Stimulated activated memory B cell treated with anti-CD40 and anti-IgM and Interleukin-4, amounts not matched to agents 10 μg/mL and 1 μg/mL and 100 μg/mL, for 72 hours (primary cell): ENCODE measurements around the gene EIF2B2.

ENCODE experiments used
- ATAC-seq: fragments of 150-1000 bp; cut with Tn5 transposase; 2 replicates; pipeline ENCODE4 v1.10.0; 2021
- H3K27ac Mint-ChIP-seq: one replicate; pipeline ENCODE4 v1.8.0; 2022; ENCODE audit warnings: mild to moderate bottlenecking, mixed read lengths
- H3K27me3 Mint-ChIP-seq: one replicate; pipeline ENCODE4 v1.8.0; 2022; ENCODE audit warnings: mixed read lengths
- H3K36me3 Mint-ChIP-seq: one replicate; pipeline ENCODE4 v1.8.0; 2022; ENCODE audit warnings: mixed read lengths
- H3K4me1 Mint-ChIP-seq: one replicate; pipeline ENCODE4 v1.8.0; 2022; ENCODE audit warnings: mixed read lengths
- H3K4me3 Mint-ChIP-seq: one replicate; pipeline ENCODE4 v1.8.0; 2022; ENCODE audit warnings: mild to moderate bottlenecking, moderate library complexity, mixed read lengths
- H3K9me3 Mint-ChIP-seq: one replicate; pipeline ENCODE4 v1.8.0; 2022; ENCODE audit warnings: mixed read lengths

EIF2B2 gene

DNA sequence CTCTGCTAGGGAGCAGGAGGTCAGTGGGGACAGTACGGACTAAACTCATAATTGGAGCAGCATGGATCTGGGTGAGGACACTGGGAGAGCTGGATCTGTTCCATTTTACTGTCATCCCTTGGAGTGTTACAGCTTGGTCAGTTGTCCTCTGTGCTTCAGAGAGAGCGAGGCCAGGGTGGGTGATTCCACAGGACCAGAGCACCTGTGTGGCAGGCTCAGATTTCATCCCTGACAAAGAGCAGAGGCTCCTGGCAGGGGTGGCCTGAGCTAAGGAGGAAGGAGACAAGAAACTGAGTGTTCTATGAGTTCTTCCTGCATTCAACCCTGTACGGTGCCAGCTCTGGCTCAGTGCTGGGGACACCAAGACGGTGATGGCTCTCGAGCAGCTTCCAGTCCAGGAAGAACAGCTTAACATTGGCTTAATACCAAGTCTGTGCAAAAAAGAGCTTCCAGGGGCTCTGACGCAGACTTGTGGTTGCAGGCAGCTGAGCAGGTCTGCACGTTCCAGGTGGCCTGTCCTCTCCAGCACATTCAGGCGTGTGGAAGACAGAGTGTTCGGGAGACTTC, 38.9 kb upstream of the EIF2B2 start:
- H3K36me3 Mint-ChIP-seq: no peaks in the 10 kb centered on the region
- H3K27me3 Mint-ChIP-seq: no peaks in the 10 kb centered on the region
- peak overlapping the region; percentile 22 for H3K4me3 Mint-ChIP-seq
- no peak for ATAC-seq
- peak overlapping the region; percentile 82 for H3K27ac Mint-ChIP-seq
- no peaks in the 10 kb centered on the region for H3K9me3 Mint-ChIP-seq
- H3K4me1 Mint-ChIP-seq: peaks cover 24% of the 10 kb centered on the region

GRCh38 chr14:74964787-74965485, 37.8 kb upstream of the EIF2B2 start:
- peaks cover 24% of the 10 kb centered on the region for H3K4me1 Mint-ChIP-seq
- H3K4me3 Mint-ChIP-seq: no peak overlapping the region
- no peak for ATAC-seq
- no peaks in the 10 kb centered on the region for H3K9me3 Mint-ChIP-seq
- H3K27ac Mint-ChIP-seq: no peak overlapping the region
- H3K36me3 Mint-ChIP-seq: no peaks in the 10 kb centered on the region
- H3K27me3 Mint-ChIP-seq: no peaks in the 10 kb centered on the region

- no peaks in the 10 kb centered on the region for H3K36me3 Mint-ChIP-seq
- peaks cover 24% of the 10 kb centered on the region for H3K4me1 Mint-ChIP-seq
- no peak overlapping the region for H3K27ac Mint-ChIP-seq
- H3K9me3 Mint-ChIP-seq: no peaks in the 10 kb centered on the region
- H3K4me3 Mint-ChIP-seq: no peak overlapping the region
- H3K27me3 Mint-ChIP-seq: no peaks in the 10 kb centered on the region
- ATAC-seq: no peak
Observed at GRCh38 chr14:74965486-74966153, 37.1 kb upstream of the EIF2B2 start.

DNA sequence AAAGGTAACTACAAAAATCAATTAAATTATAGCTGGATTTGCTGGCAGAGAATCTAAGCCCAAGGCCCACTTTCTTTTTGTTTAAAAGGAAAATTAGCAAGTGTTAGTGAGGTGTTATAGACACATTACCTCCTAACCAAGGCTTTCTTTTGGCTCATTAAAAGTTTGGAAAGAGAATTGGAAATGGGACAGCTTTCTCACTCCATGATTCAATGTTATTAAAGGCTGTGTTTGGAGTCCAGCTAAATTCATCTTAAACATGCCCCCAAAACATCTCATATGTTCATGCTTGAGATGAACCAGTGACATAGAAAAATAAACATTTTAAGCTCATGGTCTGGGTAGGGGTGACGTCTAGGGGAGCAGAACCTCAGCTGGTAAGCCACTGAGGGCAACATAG, 33.9 kb upstream of the EIF2B2 start:
- H3K27me3 Mint-ChIP-seq: no peaks in the 10 kb centered on the region
- no peak overlapping the region for H3K27ac Mint-ChIP-seq
- peaks cover 2% of the 10 kb centered on the region for H3K4me1 Mint-ChIP-seq
- no peak for ATAC-seq
- H3K36me3 Mint-ChIP-seq: no peaks in the 10 kb centered on the region
- H3K4me3 Mint-ChIP-seq: no peak overlapping the region
- no peaks in the 10 kb centered on the region for H3K9me3 Mint-ChIP-seq

- ATAC-seq: peak; percentile 24
- Mint-ChIP-seq H3K9me3 (no peaks in the 10 kb centered on the region), H3K4me1 (no peaks in the 10 kb centered on the region), H3K27ac (no peak overlapping the region), H3K36me3 (no peaks in the 10 kb centered on the region), H3K27me3 (no peaks in the 10 kb centered on the region), H3K4me3 (no peak overlapping the region)
Observed at GRCh38 chr14:74973003-74973653, 29.6 kb upstream of the EIF2B2 start.

DNA sequence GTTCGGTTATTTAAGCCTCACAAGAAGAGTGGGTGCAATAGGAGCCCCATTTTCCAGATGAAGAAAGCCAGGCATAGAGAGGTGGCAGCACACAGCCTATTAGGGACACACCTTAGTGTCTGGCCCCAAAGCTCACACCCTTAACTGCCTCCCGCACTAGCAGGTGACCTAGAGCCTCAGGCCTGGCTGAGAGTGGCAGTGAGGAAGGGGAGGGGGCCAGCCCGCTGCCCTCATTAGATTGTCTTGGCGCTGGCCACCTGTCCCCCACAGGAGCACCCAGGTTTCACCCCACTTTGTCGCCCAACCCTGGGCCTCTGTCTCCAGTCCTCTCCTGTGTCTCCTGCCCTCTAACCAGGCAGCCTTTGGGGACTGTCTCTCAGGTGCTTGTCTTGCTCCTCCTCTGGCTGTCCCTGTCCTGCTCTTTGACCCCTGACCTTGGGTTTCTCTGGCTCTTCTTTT, 28.8 kb upstream of the EIF2B2 start:
- H3K4me3 Mint-ChIP-seq: no peak overlapping the region
- H3K27me3 Mint-ChIP-seq: no peaks in the 10 kb centered on the region
- H3K36me3 Mint-ChIP-seq: no peaks in the 10 kb centered on the region
- no peak for ATAC-seq
- no peak overlapping the region for H3K27ac Mint-ChIP-seq
- H3K4me1 Mint-ChIP-seq: no peaks in the 10 kb centered on the region
- no peaks in the 10 kb centered on the region for H3K9me3 Mint-ChIP-seq

GRCh38 chr14:74974364-74975058, 28.2 kb upstream of the EIF2B2 start:
- no peaks in the 10 kb centered on the region for H3K36me3 Mint-ChIP-seq
- ATAC-seq: no peak
- no peak overlapping the region for H3K27ac Mint-ChIP-seq
- no peaks in the 10 kb centered on the region for H3K27me3 Mint-ChIP-seq
- H3K4me1 Mint-ChIP-seq: no peaks in the 10 kb centered on the region
- no peaks in the 10 kb centered on the region for H3K9me3 Mint-ChIP-seq
- H3K4me3 Mint-ChIP-seq: no peak overlapping the region

DNA sequence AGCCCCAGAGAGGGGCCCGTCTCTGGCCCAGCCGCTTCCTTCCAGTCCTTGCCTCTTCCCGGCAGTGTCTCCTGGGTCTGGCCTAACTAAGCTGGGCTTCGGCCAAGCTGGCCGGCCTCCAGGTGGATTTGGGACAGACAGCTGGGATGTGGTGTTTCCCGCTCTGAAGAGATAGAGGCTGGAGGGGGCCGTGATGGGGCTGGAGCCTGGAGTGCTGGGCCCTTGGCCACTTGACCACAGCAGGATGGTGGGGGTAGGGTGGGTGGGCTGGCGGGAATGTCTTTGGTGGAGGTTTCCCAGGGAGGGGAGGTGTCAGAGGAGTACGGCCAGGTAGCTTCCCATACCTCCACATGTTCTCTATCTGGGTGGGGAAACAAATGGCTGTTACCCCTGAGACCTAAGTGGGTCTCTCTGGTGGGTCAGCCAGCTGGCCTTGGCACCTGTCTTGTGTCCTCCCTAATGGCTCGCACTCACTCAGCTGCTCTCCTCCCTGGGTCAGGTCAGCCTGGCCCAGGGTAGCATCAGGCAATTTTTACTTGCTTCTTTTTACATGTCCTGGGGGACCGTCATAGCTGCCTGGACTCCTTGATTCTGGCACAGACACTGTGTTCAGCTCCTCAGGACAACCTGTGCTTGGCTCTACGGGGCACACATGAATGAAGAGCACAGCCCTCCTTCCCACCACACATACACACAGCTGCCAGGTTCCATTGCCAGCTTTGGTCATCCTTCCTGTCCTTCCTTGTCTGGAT, 27.5 kb upstream of the EIF2B2 start:
- Mint-ChIP-seq H3K9me3 (no peaks in the 10 kb centered on the region), H3K4me1 (no peaks in the 10 kb centered on the region), H3K27ac (no peak overlapping the region), H3K36me3 (no peaks in the 10 kb centered on the region), H3K4me3 (no peak overlapping the region), H3K27me3 (no peaks in the 10 kb centered on the region)
- ATAC-seq: no peak

DNA sequence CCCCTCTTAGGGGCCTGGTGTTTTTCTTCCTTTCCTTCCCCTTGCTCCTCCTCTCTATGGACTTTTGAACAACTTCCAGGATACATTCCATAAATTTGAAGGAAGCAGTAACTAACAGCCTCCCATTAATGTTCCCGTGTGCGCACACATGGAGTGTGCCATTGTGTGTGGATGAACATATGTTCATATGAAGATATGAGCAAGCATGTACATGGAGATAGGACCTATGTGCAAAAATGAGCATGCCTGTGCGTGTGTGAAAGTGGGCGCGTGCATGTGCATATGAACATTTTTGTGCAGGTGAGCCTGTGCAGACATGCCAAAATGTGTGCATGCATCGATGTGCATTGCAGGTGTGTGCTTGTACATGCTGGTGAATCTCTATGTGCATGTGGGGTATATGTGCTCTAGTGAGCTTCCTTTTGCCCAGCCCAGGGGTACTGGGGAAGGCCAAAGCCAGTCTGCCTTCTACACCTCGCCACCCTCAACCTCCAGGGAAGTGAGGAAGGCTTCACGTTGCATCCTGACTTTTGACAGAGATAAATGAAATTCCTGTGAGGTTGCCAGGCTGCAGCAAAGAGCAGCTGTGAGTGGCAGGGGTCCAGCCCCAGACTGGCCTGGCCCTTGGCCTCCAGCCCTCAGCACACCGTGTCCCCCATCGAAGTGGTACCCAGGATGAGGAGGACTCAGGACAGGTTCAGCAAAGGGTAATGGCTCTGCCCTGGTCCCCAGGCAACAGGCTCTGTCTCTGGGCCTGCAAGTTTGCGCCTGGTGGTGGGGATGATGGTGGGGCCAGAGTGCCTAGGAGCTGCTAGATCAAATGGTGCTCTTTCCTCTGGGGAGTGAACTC, 26.2 kb upstream of the EIF2B2 start:
- Mint-ChIP-seq H3K27me3 (no peaks in the 10 kb centered on the region), H3K36me3 (no peaks in the 10 kb centered on the region), H3K4me1 (no peaks in the 10 kb centered on the region), H3K4me3 (no peak overlapping the region), H3K9me3 (no peaks in the 10 kb centered on the region), H3K27ac (no peak overlapping the region)
- no peak for ATAC-seq

DNA sequence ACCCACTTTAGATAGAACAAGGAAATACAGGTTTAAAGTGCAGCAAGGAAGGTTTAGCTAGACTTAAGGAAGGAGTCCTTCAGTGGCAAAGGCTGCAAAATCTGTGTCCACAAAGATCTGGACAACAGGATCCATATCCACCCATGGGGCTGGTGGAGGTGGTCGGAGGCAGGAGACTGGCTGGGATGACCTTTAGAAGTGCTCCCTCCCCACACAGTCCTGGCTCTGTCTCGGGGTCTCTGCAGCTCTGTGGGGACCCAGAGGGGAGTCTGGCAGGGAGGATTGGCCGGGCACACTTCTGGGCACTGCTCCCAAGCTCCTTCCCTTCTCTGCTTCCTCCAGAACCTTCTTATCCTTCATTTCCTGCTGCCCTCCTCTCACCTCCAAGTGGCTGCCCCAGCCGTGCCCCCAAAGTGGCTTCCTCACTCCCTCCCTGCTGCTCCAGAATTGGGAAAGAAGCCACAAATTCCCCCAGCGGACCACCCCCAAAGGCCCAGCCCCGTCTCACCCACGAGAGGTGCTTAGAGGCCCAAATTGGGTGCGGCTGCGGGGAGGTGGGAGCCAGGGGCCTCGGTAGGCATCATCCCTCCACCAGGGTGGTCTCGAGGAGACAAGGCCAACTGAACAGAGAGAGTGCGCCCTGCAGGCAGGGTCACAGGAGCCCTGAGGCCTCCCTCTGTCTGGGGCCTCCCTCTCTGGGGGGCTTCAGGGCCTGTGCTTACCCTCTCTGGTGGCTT, 25.4 kb upstream of the EIF2B2 start:
- Mint-ChIP-seq H3K4me3 (no peak overlapping the region), H3K4me1 (peaks cover 1% of the 10 kb centered on the region), H3K36me3 (no peaks in the 10 kb centered on the region), H3K9me3 (no peaks in the 10 kb centered on the region), H3K27me3 (no peaks in the 10 kb centered on the region), H3K27ac (no peak overlapping the region)
- ATAC-seq: no peak

GRCh38 chr14:74977901-74978385, 24.8 kb upstream of the EIF2B2 start:
- ATAC-seq: no peak
- Mint-ChIP-seq H3K36me3 (no peaks in the 10 kb centered on the region), H3K4me3 (no peak overlapping the region), H3K9me3 (no peaks in the 10 kb centered on the region), H3K27ac (no peak overlapping the region), H3K4me1 (peaks cover 7% of the 10 kb centered on the region), H3K27me3 (no peaks in the 10 kb centered on the region)

DNA sequence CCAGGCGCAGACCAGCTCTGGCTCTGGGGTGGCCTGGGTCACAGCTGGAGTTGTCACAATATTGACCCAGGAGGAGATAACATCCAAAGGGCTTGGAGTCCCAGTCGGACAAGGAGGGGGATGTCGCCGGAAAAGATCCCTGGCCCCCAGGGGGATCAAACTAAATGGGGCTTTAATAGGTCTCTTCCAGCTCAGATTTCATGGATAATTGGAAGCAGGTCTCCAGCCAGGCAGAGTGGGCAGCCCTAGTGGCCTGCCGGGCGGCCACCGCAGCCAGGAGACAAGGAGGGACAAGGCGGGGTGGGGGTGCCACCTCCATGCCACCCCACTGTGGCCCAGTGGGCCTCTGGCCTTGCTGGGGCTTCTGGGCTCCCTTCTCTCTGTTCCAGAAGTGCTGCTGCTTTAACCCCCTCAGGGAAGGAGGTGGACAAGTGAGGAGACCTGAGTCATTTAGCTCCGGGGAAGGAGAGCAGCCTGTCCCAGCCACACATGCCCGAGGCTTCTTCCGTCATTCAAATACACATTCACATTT, 24.2 kb upstream of the EIF2B2 start:
- H3K36me3 Mint-ChIP-seq: no peaks in the 10 kb centered on the region

GRCh38 chr14:74979029-74979428, 23.7 kb upstream of the EIF2B2 start:
- no peaks in the 10 kb centered on the region for H3K36me3 Mint-ChIP-seq
- H3K4me1 Mint-ChIP-seq: peaks cover 7% of the 10 kb centered on the region
- no peak overlapping the region for H3K4me3 Mint-ChIP-seq
- no peaks in the 10 kb centered on the region for H3K9me3 Mint-ChIP-seq
- no peak for ATAC-seq
- no peak overlapping the region for H3K27ac Mint-ChIP-seq
- H3K27me3 Mint-ChIP-seq: no peaks in the 10 kb centered on the region

More for the DNA sequence above, 24.2 kb upstream of the EIF2B2 start:
- Mint-ChIP-seq H3K4me3 (no peak overlapping the region), H3K4me1 (peaks cover 7% of the 10 kb centered on the region), H3K9me3 (no peaks in the 10 kb centered on the region), H3K27me3 (no peaks in the 10 kb centered on the region), H3K27ac (no peak overlapping the region)
- ATAC-seq: no peak
